SU-DHL-6 (cell line): ENCODE measurements around the gene NRG3.

Experiments
- CTCF ChIP-seq: fragments of 200-600 bp; sonication (generic); IDR thresholded peaks from one replicate; pipeline ENCODE4 v1.5.1; 2017; ENCODE audit warnings: antibody characterized with exemption, mild to moderate bottlenecking, low read length, moderate library complexity; ENCODE audit not compliant: insufficient read depth, poor library complexity, severe bottlenecking
- EZH2phosphoT487 ChIP-seq: fragments of 200-600 bp; sonication (generic), shearing (Covaris generic); conservative IDR thresholded peaks from 2 replicates; pipeline ENCODE4 v1.6.1; 2018; ENCODE audit warnings: mild to moderate bottlenecking, antibody characterized with exemption, low read length, moderate library complexity, mixed read lengths

- no peak for TF ChIP-seq CTCF
- no peak for TF ChIP-seq EZH2phosphoT487
These were observed 273.8 kb downstream of the NRG3 start for GRCh38 chr10:82148764-82149163.
